ENCODE data around the gene FASTKD3.
"Not testable (repeated sequence)": the region's sequence is repeated elsewhere in the genome, so short reads cannot be mapped to it uniquely, and the experiment has no call there.

Gene FASTKD3

GRCh38 chr5:7868773-7869473 lies at the start of gene FASTKD3, which contains the start of gene MTRR:
Gene FASTKD3, minus strand, starts transcription at chr5:7869031. Its CDS starts 948 bp downstream, at chr5:7868083.
Gene MTRR, plus strand, starts transcription at chr5:7869148. Its CDS starts 1,647 bp downstream, at chr5:7870795.
- peak within 1 kb of the TSS; percentile 88 for H3K27ac ChIP-seq

GRCh38 chr5:7917130-7918123 lies 48.6 kb upstream of the FASTKD3 start:
- no peak for TF ChIP-seq CTCF (conservative IDR thresholded peaks at IDR 0.05)
- no peak overlapping the region for H3K27ac ChIP-seq

More at GRCh38 chr5:7868773-7869473, at the start of gene FASTKD3, which contains the start of gene MTRR:
- TF ChIP-seq CTCF (conservative IDR thresholded peaks at IDR 0.05): no peak

GRCh38 chr5:7916171-7916804 lies 47.5 kb upstream of the FASTKD3 start:
- no peak overlapping the region for H3K27ac ChIP-seq
- no peak for TF ChIP-seq CTCF (conservative IDR thresholded peaks at IDR 0.05)

DNA sequence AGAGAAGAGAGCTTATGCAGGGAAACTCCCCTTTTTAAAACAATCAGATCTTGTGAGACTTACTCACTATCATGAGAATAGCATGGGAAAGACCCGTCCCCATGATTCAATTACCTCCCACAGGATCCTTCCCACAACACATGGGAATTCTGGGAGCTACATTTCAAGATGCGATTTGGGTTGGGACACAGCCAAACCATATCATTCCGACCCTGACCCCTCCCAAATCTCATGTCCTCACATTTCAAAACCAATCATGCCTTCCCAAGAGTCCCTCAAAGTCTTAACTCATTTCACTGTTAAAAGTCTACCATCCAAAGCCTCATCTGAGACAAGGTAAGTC lies 42.6 kb upstream of the FASTKD3 start:
- H3K27ac ChIP-seq: not testable (repeated sequence)

- no peak for TF ChIP-seq CTCF (conservative IDR thresholded peaks at IDR 0.05)
- no peak overlapping the region for H3K27ac ChIP-seq
Observed at GRCh38 chr5:7910738-7911428, 42.1 kb upstream of the FASTKD3 start.

- no peak overlapping the region for H3K27ac ChIP-seq
Observed at GRCh38 chr5:7908317-7908716, 39.5 kb upstream of the FASTKD3 start.

More at GRCh38 chr5:7908317-7908716, 39.5 kb upstream of the FASTKD3 start:
- no peak for TF ChIP-seq CTCF (conservative IDR thresholded peaks at IDR 0.05)

All from VCaP (cell line).